Measurements from ENCODE around the gene GNAI3.

DNA sequence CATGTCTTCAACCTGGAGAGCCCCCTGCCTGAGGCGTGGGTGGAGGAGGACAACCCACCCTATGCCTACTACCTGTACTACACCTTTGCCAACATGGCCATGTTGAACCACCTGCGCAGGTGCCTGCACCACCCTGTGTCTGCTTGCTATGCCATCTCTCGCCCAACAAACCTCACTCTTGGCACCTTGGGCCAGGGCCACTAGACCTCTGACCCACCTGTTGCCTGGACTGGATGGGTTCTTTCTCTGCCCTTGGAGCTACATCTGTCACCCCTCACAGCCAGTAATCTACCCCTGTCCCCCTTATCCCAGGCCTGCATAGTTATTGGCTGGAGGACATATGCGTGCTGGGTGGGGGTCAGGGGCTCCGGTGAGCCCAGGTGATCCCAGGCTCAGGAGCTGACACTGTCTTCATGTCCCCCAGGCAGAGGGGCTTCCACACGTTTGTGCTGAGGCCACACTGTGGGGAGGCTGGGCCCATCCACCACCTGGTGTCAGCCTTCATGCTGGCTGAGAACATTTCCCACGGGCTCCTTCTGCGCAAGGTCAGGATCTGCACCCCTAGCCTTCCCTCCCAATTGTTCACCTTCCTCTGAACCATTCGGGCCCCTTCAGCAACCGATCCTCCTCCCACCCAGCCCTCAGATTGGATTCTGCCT lies 81.1 kb downstream of the GNAI3 start:
- TF ChIP-seq, protein P1, sequence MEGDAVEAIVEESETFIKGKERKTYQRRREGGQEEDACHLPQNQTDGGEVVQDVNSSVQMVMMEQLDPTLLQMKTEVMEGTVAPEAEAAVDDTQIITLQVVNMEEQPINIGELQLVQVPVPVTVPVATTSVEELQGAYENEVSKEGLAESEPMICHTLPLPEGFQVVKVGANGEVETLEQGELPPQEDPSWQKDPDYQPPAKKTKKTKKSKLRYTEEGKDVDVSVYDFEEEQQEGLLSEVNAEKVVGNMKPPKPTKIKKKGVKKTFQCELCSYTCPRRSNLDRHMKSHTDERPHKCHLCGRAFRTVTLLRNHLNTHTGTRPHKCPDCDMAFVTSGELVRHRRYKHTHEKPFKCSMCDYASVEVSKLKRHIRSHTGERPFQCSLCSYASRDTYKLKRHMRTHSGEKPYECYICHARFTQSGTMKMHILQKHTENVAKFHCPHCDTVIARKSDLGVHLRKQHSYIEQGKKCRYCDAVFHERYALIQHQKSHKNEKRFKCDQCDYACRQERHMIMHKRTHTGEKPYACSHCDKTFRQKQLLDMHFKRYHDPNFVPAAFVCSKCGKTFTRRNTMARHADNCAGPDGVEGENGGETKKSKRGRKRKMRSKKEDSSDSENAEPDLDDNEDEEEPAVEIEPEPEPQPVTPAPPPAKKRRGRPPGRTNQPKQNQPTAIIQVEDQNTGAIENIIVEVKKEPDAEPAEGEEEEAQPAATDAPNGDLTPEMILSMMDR (tag by site-specific recombination; IDR thresholded peaks at IDR 0.05): no peak
- TF ChIP-seq, protein P2, sequence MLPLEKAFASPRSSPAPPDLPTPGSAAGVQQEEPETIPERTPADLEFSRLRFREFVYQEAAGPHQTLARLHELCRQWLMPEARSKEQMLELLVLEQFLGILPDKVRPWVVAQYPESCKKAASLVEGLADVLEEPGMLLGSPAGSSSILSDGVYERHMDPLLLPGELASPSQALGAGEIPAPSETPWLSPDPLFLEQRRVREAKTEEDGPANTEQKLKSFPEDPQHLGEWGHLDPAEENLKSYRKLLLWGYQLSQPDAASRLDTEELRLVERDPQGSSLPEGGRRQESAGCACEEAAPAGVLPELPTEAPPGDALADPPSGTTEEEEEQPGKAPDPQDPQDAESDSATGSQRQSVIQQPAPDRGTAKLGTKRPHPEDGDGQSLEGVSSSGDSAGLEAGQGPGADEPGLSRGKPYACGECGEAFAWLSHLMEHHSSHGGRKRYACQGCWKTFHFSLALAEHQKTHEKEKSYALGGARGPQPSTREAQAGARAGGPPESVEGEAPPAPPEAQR (tag by site-specific recombination; IDR thresholded peaks at IDR 0.05): no peak
- TF ChIP-seq, protein P3, sequence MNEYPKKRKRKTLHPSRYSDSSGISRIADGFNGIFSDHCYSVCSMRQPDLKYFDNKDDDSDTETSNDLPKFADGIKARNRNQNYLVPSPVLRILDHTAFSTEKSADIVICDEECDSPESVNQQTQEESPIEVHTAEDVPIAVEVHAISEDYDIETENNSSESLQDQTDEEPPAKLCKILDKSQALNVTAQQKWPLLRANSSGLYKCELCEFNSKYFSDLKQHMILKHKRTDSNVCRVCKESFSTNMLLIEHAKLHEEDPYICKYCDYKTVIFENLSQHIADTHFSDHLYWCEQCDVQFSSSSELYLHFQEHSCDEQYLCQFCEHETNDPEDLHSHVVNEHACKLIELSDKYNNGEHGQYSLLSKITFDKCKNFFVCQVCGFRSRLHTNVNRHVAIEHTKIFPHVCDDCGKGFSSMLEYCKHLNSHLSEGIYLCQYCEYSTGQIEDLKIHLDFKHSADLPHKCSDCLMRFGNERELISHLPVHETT (tag by site-specific recombination; IDR thresholded peaks at IDR 0.05): no peak
- no peak for TF ChIP-seq ZNF830 (tag by site-specific recombination; IDR thresholded peaks at IDR 0.05; ENCODE audit: low read depth)
- TF ChIP-seq ZNF776 (tag by site-specific recombination; IDR thresholded peaks at IDR 0.05; ENCODE audit: borderline replicate concordance): no peak
- TF ChIP-seq, protein P4, sequence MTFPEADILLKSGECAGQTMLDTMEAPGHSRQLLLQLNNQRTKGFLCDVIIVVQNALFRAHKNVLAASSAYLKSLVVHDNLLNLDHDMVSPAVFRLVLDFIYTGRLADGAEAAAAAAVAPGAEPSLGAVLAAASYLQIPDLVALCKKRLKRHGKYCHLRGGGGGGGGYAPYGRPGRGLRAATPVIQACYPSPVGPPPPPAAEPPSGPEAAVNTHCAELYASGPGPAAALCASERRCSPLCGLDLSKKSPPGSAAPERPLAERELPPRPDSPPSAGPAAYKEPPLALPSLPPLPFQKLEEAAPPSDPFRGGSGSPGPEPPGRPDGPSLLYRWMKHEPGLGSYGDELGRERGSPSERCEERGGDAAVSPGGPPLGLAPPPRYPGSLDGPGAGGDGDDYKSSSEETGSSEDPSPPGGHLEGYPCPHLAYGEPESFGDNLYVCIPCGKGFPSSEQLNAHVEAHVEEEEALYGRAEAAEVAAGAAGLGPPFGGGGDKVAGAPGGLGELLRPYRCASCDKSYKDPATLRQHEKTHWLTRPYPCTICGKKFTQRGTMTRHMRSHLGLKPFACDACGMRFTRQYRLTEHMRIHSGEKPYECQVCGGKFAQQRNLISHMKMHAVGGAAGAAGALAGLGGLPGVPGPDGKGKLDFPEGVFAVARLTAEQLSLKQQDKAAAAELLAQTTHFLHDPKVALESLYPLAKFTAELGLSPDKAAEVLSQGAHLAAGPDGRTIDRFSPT (tag by site-specific recombination; IDR thresholded peaks at IDR 0.05): no peak
- no peak for TF ChIP-seq ZNF677 (tag by site-specific recombination; IDR thresholded peaks at IDR 0.05)
